Mucosa of stomach (tissue), 1 donor: ENCODE data around the gene CNTNAP2.

ENCODE experiments used
- H3K27me3 ChIP-seq: one replicate; pipeline ENCODE4 v1.7.0; 2013; ENCODE audit warnings: mild to moderate bottlenecking, low read length; ENCODE audit not compliant: control insufficient read depth, insufficient read depth
- H3K36me3 ChIP-seq: one replicate; pipeline ENCODE4 v1.7.0; 2013; ENCODE audit warnings: low read length; ENCODE audit not compliant: control insufficient read depth, insufficient read depth
- H3K4me1 ChIP-seq: one replicate; pipeline ENCODE4 v1.7.0; 2013; ENCODE audit warnings: mild to moderate bottlenecking, low read length; ENCODE audit not compliant: control insufficient read depth, insufficient read depth
- H3K4me3 ChIP-seq: one replicate; pipeline ENCODE4 v1.7.0; 2013; ENCODE audit warnings: low read length
- H3K9ac ChIP-seq: one replicate; pipeline ENCODE4 v1.7.0; 2013; ENCODE audit warnings: mild to moderate bottlenecking, low read length, moderate library complexity
- H3K9me3 ChIP-seq: one replicate; pipeline ENCODE4 v1.7.0; 2013; ENCODE audit warnings: mild to moderate bottlenecking, low read length, moderate library complexity; ENCODE audit not compliant: control insufficient read depth
- donor health status: Pancreatic carcinoma.

CNTNAP2 gene

DNA sequence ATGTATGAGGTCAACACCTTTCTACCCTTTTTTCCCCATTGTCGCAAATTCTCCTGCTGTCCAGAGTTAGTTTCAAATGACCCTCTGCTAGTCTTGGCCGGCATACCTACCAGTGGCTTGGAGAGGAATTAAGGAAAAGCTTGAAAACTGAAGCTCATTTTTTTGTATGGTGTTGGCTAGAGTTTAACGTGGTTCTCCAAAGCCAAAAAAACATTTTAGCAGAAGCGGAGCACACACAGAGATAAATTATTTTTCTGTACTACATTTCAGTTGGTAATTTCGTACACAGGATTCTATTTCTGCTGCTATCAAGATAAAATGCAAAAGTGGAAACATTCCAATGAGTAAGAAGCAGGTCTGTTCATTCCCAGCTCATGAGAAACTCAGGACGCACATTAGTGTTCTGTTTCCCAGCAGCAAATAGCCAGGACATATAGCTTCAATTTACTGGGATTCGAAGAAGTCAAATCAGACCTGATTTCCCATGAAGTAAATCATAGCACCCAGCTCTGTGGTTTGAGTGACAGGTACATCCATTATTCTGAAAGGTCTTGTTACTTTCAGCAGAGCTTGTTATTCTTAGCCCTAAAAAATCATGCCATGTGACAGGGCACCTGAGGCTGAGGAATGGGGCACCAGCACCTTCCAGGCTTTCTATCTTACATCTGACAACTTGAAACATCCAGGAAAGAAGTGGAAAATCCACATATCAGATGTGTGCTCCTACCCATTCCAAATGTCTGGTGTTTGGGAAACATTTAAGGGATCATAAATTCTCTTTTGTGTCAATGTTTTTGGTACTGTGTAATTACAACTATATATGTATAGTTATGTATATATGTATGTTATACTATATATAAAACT is 2258.0 kb downstream of the CNTNAP2 start:
- H3K4me1 ChIP-seq = no peaks in the 10 kb centered on the region
- H3K27me3 ChIP-seq = no peaks in the 10 kb centered on the region
- H3K9me3 ChIP-seq = no peaks in the 10 kb centered on the region
- no peaks in the 10 kb centered on the region for H3K36me3 ChIP-seq
- H3K9ac ChIP-seq = no peak overlapping the region
- no peak overlapping the region for H3K4me3 ChIP-seq

DNA sequence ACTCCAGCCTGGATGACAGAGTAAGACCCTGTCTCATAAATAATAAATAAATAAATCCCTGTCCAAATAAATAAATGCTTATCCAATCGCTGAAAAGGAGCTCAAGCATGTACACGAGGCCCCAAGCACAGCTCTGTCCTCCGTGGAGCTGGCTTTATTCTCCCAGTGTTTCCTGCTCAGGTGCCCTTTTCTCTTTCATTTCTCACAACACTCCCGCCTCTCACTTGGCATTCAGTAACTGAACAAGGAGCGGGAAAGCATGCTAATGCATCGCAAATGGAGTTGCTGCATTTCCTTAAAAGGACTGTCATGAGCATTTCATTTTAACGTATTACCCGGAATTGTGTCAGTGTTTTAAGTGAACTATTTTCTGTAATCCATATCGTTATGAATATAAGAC is 2263.1 kb downstream of the CNTNAP2 start:
- H3K9ac ChIP-seq = no peak overlapping the region
- no peaks in the 10 kb centered on the region for H3K27me3 ChIP-seq
- H3K36me3 ChIP-seq = no peaks in the 10 kb centered on the region
- no peaks in the 10 kb centered on the region for H3K4me1 ChIP-seq
- H3K4me3 ChIP-seq = no peak overlapping the region
- no peaks in the 10 kb centered on the region for H3K9me3 ChIP-seq

DNA sequence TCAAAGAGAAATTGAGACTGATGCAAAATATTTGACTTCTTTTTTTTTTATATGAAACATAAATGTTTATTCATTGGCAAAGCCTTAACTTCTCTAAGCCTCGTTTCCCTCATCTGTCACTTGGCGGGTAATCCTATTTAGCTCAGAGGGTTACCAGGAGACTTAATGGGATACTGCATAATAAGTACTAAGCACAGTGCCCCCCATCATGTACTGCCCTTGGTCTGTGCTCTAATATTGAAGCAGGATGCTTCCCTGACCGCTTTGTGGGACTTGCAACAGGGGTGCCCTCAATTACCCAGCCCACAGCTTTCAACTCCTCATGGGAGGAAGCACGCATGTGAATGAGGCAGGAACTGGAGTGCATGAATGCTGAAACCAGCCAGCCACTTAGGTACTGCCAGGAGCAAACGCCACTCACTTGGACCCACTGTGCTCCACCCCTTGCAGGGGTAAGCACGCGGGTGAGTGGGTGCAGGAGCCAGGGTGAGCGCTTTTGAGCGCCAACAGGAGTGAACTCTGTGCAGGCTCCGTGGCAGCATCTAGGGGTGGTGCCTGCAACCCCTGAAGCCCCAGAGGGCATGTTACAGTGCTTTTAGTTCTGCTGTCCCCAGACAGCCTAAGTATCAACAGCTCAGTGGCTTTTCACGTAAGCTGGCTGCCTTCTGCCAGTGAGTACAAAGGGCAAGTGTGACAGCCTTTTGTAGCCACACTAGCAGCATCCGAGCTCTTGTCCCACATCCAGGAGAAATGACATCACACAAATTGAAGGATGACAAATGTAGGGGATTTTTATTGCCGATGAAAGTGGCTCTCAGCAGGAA is 2264.2 kb downstream of the CNTNAP2 start:
- Histone ChIP-seq H3K9me3 (no peaks in the 10 kb centered on the region), H3K4me1 (no peaks in the 10 kb centered on the region), H3K27me3 (no peaks in the 10 kb centered on the region), H3K9ac (no peak overlapping the region), H3K4me3 (no peak overlapping the region), H3K36me3 (no peaks in the 10 kb centered on the region)

GRCh38 chr7:148382596-148382995 is 2266.0 kb downstream of the CNTNAP2 start:
- Histone ChIP-seq H3K4me3 (no peak overlapping the region), H3K27me3 (no peaks in the 10 kb centered on the region), H3K4me1 (no peaks in the 10 kb centered on the region)

GRCh38 chr7:148383651-148384050 is 2267.1 kb downstream of the CNTNAP2 start:
- H3K4me1 ChIP-seq = no peaks in the 10 kb centered on the region
- H3K4me3 ChIP-seq = no peak overlapping the region
- no peak overlapping the region for H3K9ac ChIP-seq
- no peaks in the 10 kb centered on the region for H3K36me3 ChIP-seq
- no peaks in the 10 kb centered on the region for H3K9me3 ChIP-seq
- H3K27me3 ChIP-seq = no peaks in the 10 kb centered on the region

More at GRCh38 chr7:148382596-148382995, 2266.0 kb downstream of the CNTNAP2 start:
- H3K36me3 ChIP-seq = no peaks in the 10 kb centered on the region
- H3K9me3 ChIP-seq = no peaks in the 10 kb centered on the region
- no peak overlapping the region for H3K9ac ChIP-seq

GRCh38 chr7:148385009-148385682 is 2268.5 kb downstream of the CNTNAP2 start:
- Histone ChIP-seq H3K9me3 (no peaks in the 10 kb centered on the region), H3K27me3 (no peaks in the 10 kb centered on the region), H3K36me3 (no peaks in the 10 kb centered on the region), H3K9ac (no peak overlapping the region), H3K4me1 (no peaks in the 10 kb centered on the region), H3K4me3 (no peak overlapping the region)

DNA sequence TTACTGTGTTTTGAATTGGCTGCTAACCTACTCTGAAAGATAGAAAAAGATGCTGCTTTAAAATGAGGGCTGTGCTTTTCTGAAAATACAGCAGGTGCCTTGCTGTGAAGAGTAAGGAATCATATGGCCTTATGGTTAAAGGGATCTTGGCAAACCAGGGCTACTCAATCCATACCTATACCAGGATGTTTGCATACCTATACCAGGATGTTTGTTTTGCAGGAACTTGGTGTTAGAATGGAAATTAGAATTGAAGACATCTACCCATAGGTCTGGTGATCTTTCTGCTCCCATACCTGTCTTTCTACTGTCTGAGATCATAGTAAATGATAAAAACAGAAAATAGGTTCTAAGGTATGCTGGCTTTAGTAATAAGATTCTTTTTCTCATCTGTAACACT is 2273.8 kb downstream of the CNTNAP2 start:
- H3K9ac ChIP-seq = no peak overlapping the region
- H3K4me1 ChIP-seq = no peaks in the 10 kb centered on the region
- H3K36me3 ChIP-seq = no peaks in the 10 kb centered on the region
- H3K9me3 ChIP-seq = no peaks in the 10 kb centered on the region
- no peaks in the 10 kb centered on the region for H3K27me3 ChIP-seq
- H3K4me3 ChIP-seq = no peak overlapping the region

DNA sequence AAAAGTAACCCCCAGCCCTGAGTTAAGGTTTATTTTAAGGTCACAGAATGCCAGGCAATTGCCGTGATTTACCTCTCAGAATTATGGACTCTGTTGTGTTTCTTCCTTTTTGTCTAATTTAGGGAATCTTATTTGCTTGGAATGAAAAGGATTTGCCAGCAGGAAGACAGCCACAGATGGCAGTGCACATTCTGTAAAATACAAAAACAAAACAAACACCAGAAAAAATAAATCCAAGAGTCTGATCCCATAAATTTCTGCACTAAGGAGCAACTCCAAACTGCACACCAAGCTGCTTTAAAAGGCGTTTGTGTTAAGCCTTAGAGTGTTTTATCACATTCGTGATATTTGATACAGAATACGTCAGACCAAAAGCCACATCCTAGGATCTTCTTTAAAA is 2275.0 kb downstream of the CNTNAP2 start:
- Histone ChIP-seq H3K4me1 (no peaks in the 10 kb centered on the region), H3K4me3 (no peak overlapping the region), H3K36me3 (no peaks in the 10 kb centered on the region), H3K9me3 (no peaks in the 10 kb centered on the region), H3K9ac (no peak overlapping the region), H3K27me3 (no peaks in the 10 kb centered on the region)

DNA sequence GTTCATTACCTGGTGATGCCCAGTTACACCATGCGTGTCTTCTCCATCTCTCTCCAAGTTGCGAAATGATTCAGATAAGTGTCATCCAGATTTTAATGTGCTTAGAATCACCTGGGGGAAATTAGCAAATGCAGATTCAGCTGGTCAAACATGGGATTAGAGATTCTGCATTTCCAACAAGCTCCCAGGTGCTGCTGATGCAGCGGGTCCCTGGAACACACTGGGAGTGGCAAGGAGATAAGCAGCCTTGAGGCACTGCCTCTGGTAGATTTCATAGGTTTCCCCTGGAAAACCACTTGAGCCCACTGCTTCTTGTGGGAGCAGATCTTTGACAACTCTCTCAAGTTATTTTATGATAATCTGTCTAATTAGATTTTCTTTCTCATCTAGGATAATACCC is 2278.0 kb downstream of the CNTNAP2 start:
- Histone ChIP-seq H3K9ac (no peak overlapping the region), H3K9me3 (no peaks in the 10 kb centered on the region), H3K4me3 (no peak overlapping the region), H3K4me1 (no peaks in the 10 kb centered on the region), H3K36me3 (no peaks in the 10 kb centered on the region), H3K27me3 (no peaks in the 10 kb centered on the region)

DNA sequence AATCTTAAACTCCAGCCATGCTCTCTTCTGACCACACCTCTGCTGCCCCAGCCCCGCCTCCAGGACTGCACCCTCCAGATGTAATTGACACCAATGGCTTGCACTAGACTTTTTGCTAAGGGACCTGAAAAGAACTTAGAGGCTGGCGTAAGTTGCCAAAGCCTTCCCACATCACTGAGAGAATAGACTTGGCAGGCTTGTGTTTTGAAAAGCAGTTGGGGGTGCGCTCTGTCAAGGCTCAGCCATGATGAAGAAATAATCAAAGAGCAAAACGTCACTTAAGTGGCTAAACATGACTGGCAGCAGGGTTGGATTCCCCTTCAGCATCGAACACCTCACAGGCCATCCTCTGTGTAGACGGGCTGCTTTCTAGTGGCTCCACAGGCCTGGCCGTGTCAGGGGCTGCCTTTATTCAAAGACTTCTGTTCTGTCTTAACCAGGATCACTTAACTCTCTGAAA is 2278.8 kb downstream of the CNTNAP2 start:
- Histone ChIP-seq H3K4me3 (no peak overlapping the region), H3K36me3 (no peaks in the 10 kb centered on the region), H3K9me3 (no peaks in the 10 kb centered on the region), H3K27me3 (no peaks in the 10 kb centered on the region), H3K4me1 (no peaks in the 10 kb centered on the region), H3K9ac (no peak overlapping the region)

DNA sequence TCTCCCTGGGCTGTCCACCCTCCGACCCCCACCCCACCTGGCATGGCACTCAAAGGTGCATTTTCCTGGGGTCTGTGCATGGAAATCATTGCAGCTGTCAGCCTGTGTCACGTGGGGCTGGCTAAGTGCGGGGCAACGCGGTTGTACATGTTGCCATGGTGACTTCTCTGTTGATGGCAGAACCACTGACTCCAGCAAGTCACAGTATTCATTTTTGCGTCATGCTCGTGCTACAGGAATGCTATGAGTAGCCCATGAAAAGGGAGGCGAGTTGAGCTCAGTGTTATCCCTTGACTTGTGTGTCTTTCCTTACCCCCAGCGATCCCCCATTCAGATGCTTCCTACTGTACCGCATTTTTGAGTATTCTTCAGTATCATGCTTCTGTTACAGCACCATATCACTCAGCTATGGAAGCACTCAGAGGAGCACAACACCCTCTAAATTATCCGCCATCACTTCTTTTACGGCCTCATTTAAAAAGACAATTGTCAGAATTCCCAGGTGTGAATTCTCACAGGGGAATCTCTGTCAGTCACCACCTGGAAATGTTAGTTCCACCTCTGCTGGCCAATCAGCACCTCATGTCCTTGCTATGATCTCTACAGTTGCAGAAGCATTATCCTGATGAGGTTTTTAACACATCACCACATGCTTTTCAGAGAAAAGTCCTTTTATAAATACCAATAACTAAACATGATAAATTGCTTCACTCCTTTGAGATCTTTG is 2279.6 kb downstream of the CNTNAP2 start:
- no peaks in the 10 kb centered on the region for H3K9me3 ChIP-seq
- H3K4me1 ChIP-seq = no peaks in the 10 kb centered on the region
- H3K27me3 ChIP-seq = no peaks in the 10 kb centered on the region
- H3K9ac ChIP-seq = no peak overlapping the region
- no peaks in the 10 kb centered on the region for H3K36me3 ChIP-seq
- H3K4me3 ChIP-seq = no peak overlapping the region
